Heart right ventricle (tissue), 16 donors: Measurements from ENCODE around the gene RAET1L. TPM values are rescaled to one million over a fixed set of nuclear protein-coding genes. Genes with fewer than 3 reads are reported as not detected.

Source experiments
- ATAC-seq, 8 donors: fragments of 200-7000 bp; cut with Tn5 transposase; one replicate each; pipeline ENCODE4 v1.9.1; 2020; ENCODE audit warnings: mild to moderate bottlenecking in 8 of 8, moderate library complexity in 8 of 8, moderate number of reproducible peaks in 1 of 8
- DNase-seq, 2 donors: peaks; one replicate each; pipeline ENCODE4 v3.0.0-alpha.2; 2020
- H3K27ac ChIP-seq, 10 donors: fragments of 200-600 bp; sonication (generic) in 2 of 10; one replicate each; pipeline versions ENCODE4 v1.5.0 to v1.8.0; 2020 to 2022; ENCODE audit warnings: mild to moderate bottlenecking in 3 of 10
- H3K27me3 ChIP-seq, 7 donors: fragments of 200-600 bp; one replicate each; pipeline ENCODE4 v1.8.0; 2021 to 2022; ENCODE audit warnings: mild to moderate bottlenecking in 2 of 7
- H3K36me3 ChIP-seq, 9 donors: fragments of 200-600 bp; sonication (generic) in 1 of 9; one replicate each; pipeline versions ENCODE4 v1.5.0 to v1.8.0; 2020 to 2022; ENCODE audit warnings: mild to moderate bottlenecking in 2 of 9
- H3K4me1 ChIP-seq, 9 donors: fragments of 200-600 bp; sonication (generic) in 1 of 9; one replicate each; pipeline versions ENCODE4 v1.5.0 to v1.8.0; 2020 to 2022; ENCODE audit warnings: mild to moderate bottlenecking in 4 of 9
- H3K4me3 ChIP-seq, 10 donors: fragments of 200-600 bp; sonication (generic) in 2 of 10; one replicate each; pipeline versions ENCODE4 v1.5.0 to v1.8.0; 2020 to 2022; ENCODE audit warnings: mild to moderate bottlenecking in 7 of 10, moderate library complexity in 2 of 10
- H3K9me3 ChIP-seq, 11 donors: fragments of 200-600 bp in 10 of 11; sonication (generic) in 2 of 11; one replicate each; pipeline versions ENCODE4 v1.5.0 to v1.8.0; 2013 to 2022; ENCODE audit warnings: mild to moderate bottlenecking in 2 of 11, control low read depth in 1 of 11, moderate library complexity in 1 of 11
- CTCF ChIP-seq, 9 donors: fragments of 200-600 bp; sonication (generic) in 2 of 9; IDR thresholded peaks; one replicate each; pipeline versions ENCODE4 v1.5.0 to v1.8.0; 2021 to 2022; ENCODE audit warnings: antibody characterized with exemption in 9 of 9, mild to moderate bottlenecking in 5 of 9, moderate library complexity in 1 of 9
- WGBS, 2 donors: extraction: QIAGEN DNeasy Blood & Tissue Kit; methylation state at CpG; one replicate each; pipeline ENCODE4 v1.1.7; 2013; ENCODE audit warnings: inconsistent platforms in 1 of 2; 5-methylcytosine and 5-hydroxymethylcytosine counted together
- intact Hi-C, 10 donors: fragments of 100-400 bp; cut with DNase I; formaldehyde crosslinking; loops; one replicate each; pipeline versions ENCODE4 v1.11.1 to v1.14.2; 2022
- polyA plus RNA-seq, 2 donors: library from polyadenylated mRNA; stranded (reverse); fragments of 200-250 nt; gene quantifications; one replicate each; pipeline ENCODE4 v1.2.3, GENCODE V29; 2013
- total RNA-seq, 10 donors: library from RNA; stranded (reverse); fragmentation: NEBNext Ultra II Directional in 3 of 10; extraction: Animal tissue kit (Norgen Biotek cat#: 25700) in 3 of 10; gene quantifications; one replicate each; pipeline versions ENCODE4 v1.2.1 to v1.2.4, GENCODE V29; 2021 to 2023
- donor health status: Arrhythmogenic right ventricular cardiomyopathy.
- donor health status: ischemic (EF 13 %, LVEDD 7.1; RV severe dilation, severe dysfunction).
- donor health status: healthy with polysubstance abuse.
- donor health status: DM: no; HTN: yes; CAD: no.
- donor health status: DM: no; HTN: no; CAD: no.
- donor health status: ischemic (EF 25% LVEDD 6.9; RV normal size, moderate dysfunction).
- donor health status: ischemic (EF 25% LVEDD 5.7; RV mildly dilated, moderate dysfunction).
- donor health status: healthy.
- donor health status: DM: yes; HTN: yes; CAD: no.
- donor health status: Ischemic cardiomyopathy.
- donor health status: ischemic (EF 35%, LVEDD 5.7; RV mildly dilated, moderate dysfunction).
- donor health status: nonischemic (EF 11% LVEDD 7.7; RV severe dilation, severe dysfunction).
- donor health status: DM: yes; HTN: yes; CAD: no.
- donor health status: PGD.
- donor health status: ischemic (EF 29% LVEDD 5.4; RV normal size, mild dysfunction).
- donor health status: nonischemic (EF 23%, LVEDD 6.1; RV moderate dilation, normal function).

RAET1L gene
- total and polyA plus RNA-seq, 12 donors, result 0.03 TPM; not detected in 11

GRCh38 chr6:149988550-149989346 is 36.6 kb downstream of the RAET1L start:
- 6% methylated on average over 17 of the region's 17 CpGs for WGBS, 2 donors

GRCh38 chr6:149987602-149988107 is 37.7 kb downstream of the RAET1L start:
- ATAC-seq, result no peak
- Histone ChIP-seq H3K4me3 (no peak overlapping the region), H3K9me3 (peaks cover 0 to 18% (median 9%) of the 10 kb centered on the region in 11 donors), H3K4me1 (peaks cover 8 to 23% (median 16%) of the 10 kb centered on the region in 9 donors), H3K36me3 (no peaks in the 10 kb centered on the region), H3K27ac (no peak overlapping the region), H3K27me3 (peaks cover 26 to 93% (median 91%) of the 10 kb centered on the region in 7 donors)
- no peak for TF ChIP-seq CTCF (IDR thresholded peaks at IDR 0.05)
- no peak for DNase-seq
- WGBS, 2 donors, result 33 to 50% methylated on average over 2 of the region's 2 CpGs
- intact Hi-C loops, result no loop called here

More at GRCh38 chr6:149988550-149989346, 36.6 kb downstream of the RAET1L start:
- peaks cover 8 to 23% (median 16%) of the 10 kb centered on the region in 9 donors for H3K4me1 ChIP-seq
- H3K4me3 ChIP-seq, result no peak overlapping the region
- H3K27ac ChIP-seq, result no peak overlapping the region
- no peak for TF ChIP-seq CTCF (IDR thresholded peaks at IDR 0.05)
- intact Hi-C loops, result no loop called here
- no peak for DNase-seq
- H3K9me3 ChIP-seq, result peaks cover 0 to 18% (median 9%) of the 10 kb centered on the region in 11 donors
- no peaks in the 10 kb centered on the region for H3K36me3 ChIP-seq
- ATAC-seq, result no peak
- H3K27me3 ChIP-seq, result peaks cover 26 to 95% (median 94%) of the 10 kb centered on the region in 7 donors

- Histone ChIP-seq H3K27ac (no peak overlapping the region), H3K36me3 (no peaks in the 10 kb centered on the region), H3K4me1 (peaks cover 5 to 12% (median 8%) of the 10 kb centered on the region in 9 donors), H3K9me3 (peaks cover 0 to 18% (median 9%) of the 10 kb centered on the region in 11 donors), H3K4me3 (no peak overlapping the region), H3K27me3 (peaks cover 26 to 93% (median 91%) of the 10 kb centered on the region in 7 donors)
- 7 to 29% methylated on average over 5 of the region's 5 CpGs for WGBS, 2 donors
- ATAC-seq (no peak), DNase-seq (no peak)
- no peak for TF ChIP-seq CTCF (IDR thresholded peaks at IDR 0.05)
- intact Hi-C loops, result no loop called here
These were observed 39.8 kb downstream of the RAET1L start for GRCh38 chr6:149985481-149985937.

GRCh38 chr6:149984773-149985172 is 40.6 kb downstream of the RAET1L start:
- Histone ChIP-seq H3K4me1 (peaks cover 0 to 5% (median under 1%) of the 10 kb centered on the region in 9 donors), H3K36me3 (no peaks in the 10 kb centered on the region), H3K27ac (no peak overlapping the region), H3K27me3 (peaks cover 26 to 93% (median 91%) of the 10 kb centered on the region in 7 donors), H3K4me3 (no peak overlapping the region), H3K9me3 (peaks cover 0 to 18% (median 9%) of the 10 kb centered on the region in 11 donors)
- intact Hi-C loops, result no loop called here
- no peak for DNase-seq
- no peak for TF ChIP-seq CTCF (IDR thresholded peaks at IDR 0.05)
- ATAC-seq, result no peak
- WGBS, 2 donors, result 34 to 64% methylated on average over 5 of the region's 5 CpGs
